Right renal pelvis (tissue), 4 donors: Measurements from ENCODE around the gene PHF10. TPM values are rescaled to one million over a fixed set of nuclear protein-coding genes. Genes with fewer than 3 reads are reported as not detected.
A peak's percentile ranks its signal among the peaks of the same experiment; 100 is the strongest.
"Not testable (repeated sequence)": the region's sequence is repeated elsewhere in the genome, so short reads cannot be mapped to it uniquely, and the experiment has no call there.

Experiments
- DNase-seq, 4 donors: peaks; one replicate each; pipeline ENCODE4 v3.0.0-alpha.2; 2013; ENCODE audit warnings: low read depth in 4 of 4, low spot score in 3 of 4, missing footprints in 1 of 4
- polyA plus RNA-seq, 4 donors: library from polyadenylated mRNA; unstranded; fragments of 120-200 nt; gene quantifications; one replicate each; pipeline ENCODE4 v1.2.1, GENCODE V29; 2013; ENCODE audit not compliant: insufficient read length in 4 of 4

Gene PHF10
- 100 to 1,000 TPM in 3 of 4 donors, 10 to 100 TPM in 1; 99.5 to 130 (median 124) TPM for polyA plus RNA-seq

DNA sequence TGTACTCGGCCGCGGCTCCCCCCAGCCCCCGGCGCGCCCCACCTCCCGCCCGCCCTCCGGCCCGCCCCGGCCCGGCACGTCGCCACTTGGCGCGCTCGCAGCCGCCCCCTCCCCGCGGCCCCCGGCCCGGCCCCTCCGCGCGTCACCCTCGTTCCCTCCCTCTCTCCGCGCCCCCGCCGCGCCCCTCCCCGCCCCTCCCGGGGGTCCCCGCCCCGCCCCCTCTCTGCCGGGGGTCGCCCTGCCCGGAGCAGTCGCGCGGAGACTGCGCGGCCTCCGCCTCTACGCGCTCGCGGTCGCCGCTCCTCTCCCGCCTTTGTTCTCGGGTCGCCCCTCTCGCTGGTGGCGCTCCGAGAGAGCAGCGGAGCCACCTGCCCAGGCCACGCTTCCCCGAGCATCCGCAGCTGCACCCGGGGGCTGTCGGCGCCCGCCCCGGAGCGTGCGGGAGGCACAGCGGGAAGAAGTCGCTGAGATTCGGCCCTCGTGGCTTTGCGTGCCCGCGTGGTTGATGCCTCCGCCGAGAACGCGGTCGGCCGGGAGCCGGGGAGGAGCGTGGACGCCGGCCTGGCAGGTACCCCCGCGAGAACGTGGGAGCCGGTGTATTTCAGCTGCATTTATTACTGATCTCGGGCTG is at the start of gene PHF10:
Gene PHF10 (minus strand): TSS at position 7 of the 631 bp plus-strand sequence. CDS start 569 bp downstream, outside the sequence.
- DNase-seq = peak; percentile 56 to 68 (median 58)

- no peak for DNase-seq
Observed at GRCh38 chr6:169766921-169767736, 42.8 kb upstream of the PHF10 start.

GRCh38 chr6:169766232-169766631 is 41.9 kb upstream of the PHF10 start:
- DNase-seq = no peak

- not testable (repeated sequence) for DNase-seq
Observed at GRCh38 chr6:169765789-169766188, 41.5 kb upstream of the PHF10 start.

- DNase-seq = no peak
Observed at GRCh38 chr6:169763881-169764280, 39.6 kb upstream of the PHF10 start.

GRCh38 chr6:169763308-169763707 is 39.0 kb upstream of the PHF10 start:
- DNase-seq = no peak

DNA sequence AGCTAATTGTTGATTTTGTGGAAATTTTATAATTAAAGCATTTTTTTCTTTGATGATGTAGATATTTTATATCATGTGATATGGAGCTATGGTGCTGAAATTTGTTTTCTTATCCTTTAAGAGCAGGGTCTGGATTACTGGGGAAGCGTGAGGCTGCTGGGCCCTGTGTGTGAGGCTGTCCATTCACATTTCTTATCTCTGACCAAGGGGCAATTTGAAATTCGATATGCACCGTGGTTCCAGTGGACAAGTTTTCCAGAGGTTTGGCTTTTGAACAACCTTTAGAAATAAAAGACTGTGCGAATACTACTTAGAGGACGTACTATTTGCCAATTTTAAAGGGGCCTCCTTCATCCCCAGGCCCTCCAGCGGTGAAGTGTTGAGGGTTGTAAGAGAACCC is 30.9 kb upstream of the PHF10 start:
- no peak for DNase-seq

DNA sequence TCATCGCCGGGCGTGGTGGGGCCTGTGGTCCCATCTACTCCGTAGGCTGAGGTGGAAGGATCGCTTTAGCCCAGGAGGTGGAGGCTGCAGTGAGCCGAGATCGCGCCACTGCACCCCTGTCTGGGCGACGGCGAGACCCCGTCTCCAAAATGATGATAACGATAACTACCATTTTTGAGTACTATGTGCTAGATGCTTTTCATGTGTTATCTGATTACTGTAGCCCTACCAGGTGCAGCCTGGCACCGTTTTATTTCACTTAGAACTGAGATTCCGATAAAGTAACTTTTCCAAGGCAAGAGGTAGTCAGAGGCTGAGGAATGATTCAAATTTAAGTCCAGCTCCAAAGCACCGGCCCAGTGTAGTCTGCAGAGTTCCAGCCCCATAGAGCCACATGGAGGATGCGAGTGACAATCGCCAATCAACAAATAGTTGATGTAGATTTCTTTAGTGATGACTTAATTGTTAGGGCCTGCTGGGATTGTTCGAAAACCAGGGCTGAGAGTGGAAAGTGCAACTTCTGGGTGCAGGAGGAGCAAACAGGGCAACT is 27.8 kb upstream of the PHF10 start:
- no peak for DNase-seq

- DNase-seq = peak; percentile 89 to 93 (median 92)
Observed at GRCh38 chr6:169751242-169752073, 27.2 kb upstream of the PHF10 start, which contains the start of the genes DYNLT2 and ERMARD. Gene DYNLT2, minus strand, starts transcription at chr6:169751572. Its CDS starts 114 bp downstream, at chr6:169751458. Gene ERMARD, plus strand, starts transcription at chr6:169751622. Its CDS starts 36 bp downstream, at chr6:169751658.

GRCh38 chr6:169746556-169746955 is 22.3 kb upstream of the PHF10 start:
- no peak for DNase-seq

DNA sequence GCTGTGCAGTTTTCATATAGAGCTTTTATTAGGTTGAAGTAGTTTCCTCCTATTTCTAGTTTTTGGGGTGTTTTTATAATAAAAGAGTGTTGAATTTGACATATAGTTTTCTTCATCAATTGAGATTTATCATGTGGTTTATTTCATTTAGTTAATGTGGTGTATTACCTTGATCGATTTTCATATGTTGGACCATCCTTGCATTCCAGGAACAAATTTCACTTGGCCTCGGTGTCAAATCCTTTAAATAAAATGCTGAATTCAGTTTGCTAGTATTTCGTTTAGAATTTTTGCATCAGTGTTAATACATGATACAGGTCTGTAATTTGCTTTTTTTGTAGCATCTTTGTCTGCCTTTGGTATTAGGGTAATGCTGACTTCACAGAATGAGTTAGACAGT is 21.1 kb upstream of the PHF10 start:
- no peak for DNase-seq

DNA sequence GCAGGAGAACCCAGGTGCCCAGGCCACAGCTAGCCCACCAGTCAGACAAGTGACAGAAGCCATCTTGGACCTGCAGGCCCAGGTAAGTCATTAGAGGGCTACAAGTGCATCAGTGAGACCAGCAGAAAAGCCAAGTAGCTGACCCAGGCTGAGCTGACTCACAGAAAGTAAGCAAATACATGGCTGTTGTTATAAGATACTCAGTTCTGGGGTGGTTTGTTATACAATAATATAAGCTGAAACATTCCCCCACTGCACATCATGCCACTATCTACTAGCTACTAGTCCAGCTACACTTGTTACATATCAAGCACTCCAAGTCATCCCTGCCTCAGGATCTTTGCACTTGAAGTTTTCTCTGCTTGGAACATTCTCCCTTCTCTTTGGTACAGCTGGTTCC is 17.0 kb upstream of the PHF10 start:
- no peak for DNase-seq

GRCh38 chr6:169738976-169739529 is 14.8 kb upstream of the PHF10 start:
- no peak for DNase-seq

- DNase-seq = no peak
Observed at GRCh38 chr6:169738204-169738975, 14.1 kb upstream of the PHF10 start.

DNA sequence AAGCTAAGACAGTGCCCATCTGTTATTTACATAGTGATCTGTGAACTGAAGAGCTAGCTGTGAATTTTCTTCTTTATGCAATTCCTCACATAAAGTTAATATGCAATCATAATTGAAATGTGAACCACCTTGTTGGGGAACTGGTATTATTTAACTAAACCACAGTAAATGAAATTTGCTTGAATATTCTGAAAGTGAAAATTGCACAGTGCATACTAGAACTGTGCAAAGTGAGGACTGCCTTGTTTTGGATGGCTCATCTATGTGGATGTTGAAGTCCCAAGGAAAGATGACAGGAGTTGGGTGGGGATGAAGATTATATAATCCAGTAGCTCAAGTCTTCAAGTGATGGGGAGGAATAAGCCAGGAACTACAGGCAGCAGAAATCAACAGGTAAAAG is 5.7 kb upstream of the PHF10 start:
- DNase-seq = no peak

GRCh38 chr6:169726963-169727362 is 2.7 kb upstream of the PHF10 start:
- no peak for DNase-seq

- DNase-seq = no peak
Observed at GRCh38 chr6:169726049-169726400, 1.7 kb upstream of the PHF10 start.

DNA sequence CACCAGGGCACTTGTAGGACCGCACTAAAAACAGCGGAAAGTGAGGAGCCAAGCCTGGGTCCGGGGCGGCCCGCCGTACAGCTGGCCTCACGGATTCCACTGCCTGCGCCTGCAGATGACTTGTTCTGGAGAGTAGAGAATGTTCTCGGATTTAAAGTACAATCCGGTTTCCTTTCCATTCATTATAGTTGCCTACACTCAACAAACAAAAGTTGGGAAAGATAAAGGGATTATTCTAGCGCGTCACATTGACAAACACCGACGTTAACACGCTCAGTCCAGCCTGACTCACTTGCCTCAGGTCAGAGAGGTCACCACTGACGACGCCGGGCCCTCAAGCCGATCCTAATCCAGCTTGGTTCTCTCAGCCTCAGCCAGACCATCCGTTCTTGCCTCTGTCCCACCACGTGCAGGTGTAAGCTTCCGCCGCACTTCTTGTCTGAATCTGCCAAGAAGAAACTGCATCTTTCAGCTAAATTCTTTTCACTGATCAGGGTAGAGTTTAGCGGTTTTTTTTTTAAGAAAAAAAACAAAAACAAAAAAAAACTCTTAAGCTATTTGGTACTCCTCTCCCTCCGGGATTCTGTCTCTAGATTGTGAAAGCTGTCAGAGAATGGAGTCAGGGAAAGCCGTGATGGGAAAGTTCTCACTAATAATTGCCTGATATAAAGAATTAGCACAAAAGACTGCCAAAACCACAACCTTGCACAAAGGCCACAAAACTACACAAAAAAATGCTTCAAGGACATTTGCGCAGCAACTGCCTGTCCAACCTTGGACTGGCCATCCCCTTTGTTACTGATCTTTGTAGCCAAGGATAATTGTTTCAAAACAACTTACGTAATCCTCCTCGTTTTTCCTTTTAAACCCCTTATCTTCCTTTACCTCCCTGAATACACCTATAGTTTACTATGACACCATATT is 1.1 kb upstream of the PHF10 start:
- DNase-seq = peak; percentile 25 to 57 (median 51)
